Measurements from ENCODE around the gene UNC5CL. TPM values are rescaled to one million over a fixed set of nuclear protein-coding genes. Genes with fewer than 3 reads are reported as not detected.

UNC5CL gene
- total RNA-seq, 1 experiment from 2014 or later: 10.6 TPM

DNA sequence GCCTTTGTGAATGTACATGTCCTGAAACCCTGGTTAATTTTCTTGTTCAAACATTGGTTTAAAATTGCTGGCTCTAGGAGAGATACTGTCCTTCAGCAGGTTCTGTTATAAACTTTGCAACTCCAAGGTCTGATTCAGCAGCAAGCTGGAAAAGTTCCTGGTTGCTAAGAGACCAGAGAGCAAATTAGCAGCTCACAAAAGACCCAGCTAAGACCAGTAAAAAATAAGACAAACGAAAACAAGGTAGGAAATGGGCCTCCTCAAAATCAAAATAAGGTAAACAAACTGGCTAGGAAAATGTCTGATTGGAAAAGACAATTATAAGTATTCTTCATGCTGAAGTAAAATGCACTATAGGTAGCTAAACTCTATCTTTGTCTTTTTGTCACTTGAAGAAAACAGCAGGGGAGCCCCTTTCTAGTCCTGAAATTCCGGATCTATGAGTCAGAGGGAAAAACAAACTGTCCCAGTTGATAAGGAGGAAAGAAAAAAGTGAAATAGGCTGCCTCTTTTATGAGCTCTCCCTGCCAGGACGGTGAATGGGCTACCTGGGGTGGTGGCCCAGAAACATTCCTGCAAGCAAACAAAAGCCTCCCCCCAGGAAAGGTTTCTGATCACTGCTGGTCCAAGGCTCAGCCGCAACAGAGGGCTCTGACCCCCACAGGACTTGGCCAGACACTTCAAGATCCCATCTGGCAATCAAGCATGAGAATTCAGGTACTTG lies 41.6 kb downstream of the UNC5CL start:
- Mint-ChIP-seq H3K4me3 (ENCODE audit: low read depth, unreplicated experiment) (peak overlapping the region; percentile 48), H3K9me3 (ENCODE audit: low read depth, unreplicated experiment) (no peaks in the 10 kb centered on the region), H3K36me3 (ENCODE audit: insufficient read depth, unreplicated experiment) (peaks cover 11% of the 10 kb centered on the region), H3K4me1 (ENCODE audit: low read depth, unreplicated experiment) (peaks cover 55% of the 10 kb centered on the region), H3K27me3 (ENCODE audit: unreplicated experiment) (peaks cover 12% of the 10 kb centered on the region), H3K27ac (ENCODE audit: unreplicated experiment) (peak overlapping the region; percentile 94)
- BruUV-seq (replicated peaks): no TSS peak
- TF ChIP-seq, protein P1, sequence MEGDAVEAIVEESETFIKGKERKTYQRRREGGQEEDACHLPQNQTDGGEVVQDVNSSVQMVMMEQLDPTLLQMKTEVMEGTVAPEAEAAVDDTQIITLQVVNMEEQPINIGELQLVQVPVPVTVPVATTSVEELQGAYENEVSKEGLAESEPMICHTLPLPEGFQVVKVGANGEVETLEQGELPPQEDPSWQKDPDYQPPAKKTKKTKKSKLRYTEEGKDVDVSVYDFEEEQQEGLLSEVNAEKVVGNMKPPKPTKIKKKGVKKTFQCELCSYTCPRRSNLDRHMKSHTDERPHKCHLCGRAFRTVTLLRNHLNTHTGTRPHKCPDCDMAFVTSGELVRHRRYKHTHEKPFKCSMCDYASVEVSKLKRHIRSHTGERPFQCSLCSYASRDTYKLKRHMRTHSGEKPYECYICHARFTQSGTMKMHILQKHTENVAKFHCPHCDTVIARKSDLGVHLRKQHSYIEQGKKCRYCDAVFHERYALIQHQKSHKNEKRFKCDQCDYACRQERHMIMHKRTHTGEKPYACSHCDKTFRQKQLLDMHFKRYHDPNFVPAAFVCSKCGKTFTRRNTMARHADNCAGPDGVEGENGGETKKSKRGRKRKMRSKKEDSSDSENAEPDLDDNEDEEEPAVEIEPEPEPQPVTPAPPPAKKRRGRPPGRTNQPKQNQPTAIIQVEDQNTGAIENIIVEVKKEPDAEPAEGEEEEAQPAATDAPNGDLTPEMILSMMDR (IDR thresholded peaks at IDR 0.05; ENCODE audit: unreplicated experiment): no peak
- intact Hi-C loops (cut with micrococcal nuclease; ENCODE audit: unreplicated experiment): loop anchor here (5.0 kb wide), 3 partner anchors 40 to 90 kb away; partner anchors contain the start of gene UNC5CL
- DNase-seq: peak; percentile 68
- CTCF ChIA-PET: interaction anchor here (0.7 to 2.4 kb wide), 10 partner anchors 11 to 1073 kb away, joined by 3 to 18 read pairs (median 5); partner anchors contain the start of gene UNC5CL

DNA sequence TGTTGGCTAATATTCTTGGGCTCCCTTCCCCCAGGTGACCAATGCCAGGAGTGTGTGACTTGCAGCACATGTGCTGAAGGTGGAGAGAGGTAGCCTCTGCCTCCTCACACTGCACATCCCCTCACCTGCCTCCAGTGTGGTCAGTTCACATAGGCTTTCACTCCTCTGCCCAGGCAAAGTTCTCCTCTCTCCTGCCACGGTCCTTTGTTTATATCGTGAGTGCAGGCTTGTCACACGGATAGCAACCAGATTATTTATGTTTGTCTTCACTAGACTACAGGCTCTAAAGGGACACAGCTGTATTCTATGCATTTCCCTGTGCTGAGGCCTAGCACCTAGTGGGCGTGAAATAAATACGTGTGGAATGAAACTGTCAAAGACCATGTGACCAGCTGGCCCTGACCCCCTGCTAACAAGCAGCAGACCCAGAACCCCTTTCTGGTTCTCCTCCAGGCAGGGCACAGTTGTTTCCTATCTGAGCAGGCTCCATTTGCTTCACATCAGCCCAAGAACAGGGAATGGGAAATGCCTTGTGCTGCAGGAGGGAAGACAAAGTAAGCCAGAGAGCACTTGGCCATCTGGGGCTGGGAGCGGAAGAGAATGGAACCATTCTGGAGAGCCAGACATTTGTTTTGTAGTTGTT lies 42.3 kb downstream of the UNC5CL start:
- H3K4me1 Mint-ChIP-seq (ENCODE audit: low read depth, unreplicated experiment): peaks cover 48% of the 10 kb centered on the region
- CTCF ChIA-PET: interaction anchor here (0.6 to 2.4 kb wide), 8 partner anchors 11 to 89 kb away, joined by 3 to 18 read pairs (median 4); partner anchors contain the start of gene UNC5CL
- intact Hi-C loops (cut with micrococcal nuclease; ENCODE audit: unreplicated experiment): loop anchor here (5.0 kb wide), 3 partner anchors 39 to 89 kb away; partner anchors contain the start of gene UNC5CL
- peak overlapping the region; percentile 94 for H3K27ac Mint-ChIP-seq (ENCODE audit: unreplicated experiment)
- TF ChIP-seq, protein P1 (IDR thresholded peaks at IDR 0.05; ENCODE audit: unreplicated experiment): no peak
- H3K27me3 Mint-ChIP-seq (ENCODE audit: unreplicated experiment): peaks cover 19% of the 10 kb centered on the region
- H3K36me3 Mint-ChIP-seq (ENCODE audit: insufficient read depth, unreplicated experiment): peaks cover 11% of the 10 kb centered on the region
- no peaks in the 10 kb centered on the region for H3K9me3 Mint-ChIP-seq (ENCODE audit: low read depth, unreplicated experiment)
- no TSS peak for BruUV-seq (replicated peaks)
- H3K4me3 Mint-ChIP-seq (ENCODE audit: low read depth, unreplicated experiment): peak overlapping the region; percentile 48
- DNase-seq: peak; percentile 36

DNA sequence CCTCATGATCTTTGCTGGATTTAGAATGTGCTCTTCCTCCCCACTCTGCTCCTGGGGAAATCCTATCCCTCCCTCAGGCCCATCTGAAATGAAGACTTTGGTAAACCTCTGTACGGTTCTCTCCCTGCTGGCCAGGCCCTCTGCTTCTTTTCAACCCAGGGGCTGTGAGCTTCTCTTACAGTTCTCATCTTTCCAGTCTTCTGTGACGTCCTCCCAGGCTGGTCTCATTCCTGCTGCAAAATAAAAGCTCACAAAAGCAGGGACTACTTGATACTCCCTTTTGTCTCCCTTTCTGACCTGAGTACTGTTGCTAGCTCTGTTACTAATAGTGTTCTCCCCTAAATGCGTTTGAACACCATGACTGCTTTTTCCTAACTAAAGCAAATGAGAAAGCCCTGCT lies 46.3 kb downstream of the UNC5CL start:
- BruUV-seq (replicated peaks): no TSS peak
- TF ChIP-seq, protein P1 (IDR thresholded peaks at IDR 0.05; ENCODE audit: unreplicated experiment): no peak
- no peaks in the 10 kb centered on the region for H3K9me3 Mint-ChIP-seq (ENCODE audit: low read depth, unreplicated experiment)
- no peak for DNase-seq
- intact Hi-C loops (cut with micrococcal nuclease; ENCODE audit: unreplicated experiment): no loop called here
- no peak overlapping the region for H3K27ac Mint-ChIP-seq (ENCODE audit: unreplicated experiment)
- H3K4me1 Mint-ChIP-seq (ENCODE audit: low read depth, unreplicated experiment): peaks cover 18% of the 10 kb centered on the region
- peaks cover 38% of the 10 kb centered on the region for H3K27me3 Mint-ChIP-seq (ENCODE audit: unreplicated experiment)
- CTCF ChIA-PET: no interaction called here
- H3K36me3 Mint-ChIP-seq (ENCODE audit: insufficient read depth, unreplicated experiment): peaks cover 11% of the 10 kb centered on the region
- no peak overlapping the region for H3K4me3 Mint-ChIP-seq (ENCODE audit: low read depth, unreplicated experiment)

DNA sequence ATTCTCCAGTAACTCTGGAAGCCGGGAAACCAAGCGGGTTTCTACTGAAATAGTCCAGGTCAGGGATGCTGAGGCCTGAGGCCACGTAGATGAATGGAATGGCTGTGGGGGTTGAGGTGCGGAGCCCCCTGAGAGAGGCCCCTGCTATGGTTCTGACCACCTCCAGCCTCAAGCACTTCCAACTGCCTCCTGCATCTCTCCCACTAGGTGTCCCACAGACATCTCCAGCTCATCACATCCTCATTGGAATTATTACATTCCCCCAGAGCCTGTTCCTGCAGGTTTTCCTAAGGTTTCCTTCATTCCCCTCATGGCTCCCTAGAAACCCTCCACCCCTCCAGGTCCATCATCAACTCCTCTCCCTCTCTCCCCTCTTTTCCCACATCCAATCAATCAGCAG lies 48.7 kb downstream of the UNC5CL start:
- Mint-ChIP-seq H3K27ac (ENCODE audit: unreplicated experiment) (no peak overlapping the region), H3K4me1 (ENCODE audit: low read depth, unreplicated experiment) (peaks cover 9% of the 10 kb centered on the region), H3K4me3 (ENCODE audit: low read depth, unreplicated experiment) (no peak overlapping the region), H3K9me3 (ENCODE audit: low read depth, unreplicated experiment) (no peaks in the 10 kb centered on the region), H3K36me3 (ENCODE audit: insufficient read depth, unreplicated experiment) (no peaks in the 10 kb centered on the region), H3K27me3 (ENCODE audit: unreplicated experiment) (peaks cover 38% of the 10 kb centered on the region)
- no TSS peak for BruUV-seq (replicated peaks)
- CTCF ChIA-PET: no interaction called here
- intact Hi-C loops (cut with micrococcal nuclease; ENCODE audit: unreplicated experiment): no loop called here
- TF ChIP-seq, protein P1 (IDR thresholded peaks at IDR 0.05; ENCODE audit: unreplicated experiment): no peak
- no peak for DNase-seq
